ENCODE measurements around the gene ASCL4. TPM values are rescaled to one million over a fixed set of nuclear protein-coding genes. Genes with fewer than 3 reads are reported as not detected.
"Not testable (repeated sequence)": the region's sequence is repeated elsewhere in the genome, so short reads cannot be mapped to it uniquely, and the experiment has no call there.

ASCL4 gene
- polyA plus RNA-seq (ENCODE audit: insufficient read length), result not detected

- no peak for DNase-seq
Observed at GRCh38 chr12:107774349-107775029, at the start of gene ASCL4. Gene ASCL4, plus strand, starts transcription at chr12:107774704. Its CDS starts 515 bp downstream, at chr12:107775219.

- DNase-seq, result not testable (repeated sequence)
Observed at GRCh38 chr12:107727327-107727726, 47.2 kb upstream of the ASCL4 start.

- DNase-seq, result not testable (repeated sequence)
Observed at GRCh38 chr12:107727742-107728141, 46.8 kb upstream of the ASCL4 start.

GRCh38 chr12:107730618-107731341, 43.7 kb upstream of the ASCL4 start:
- DNase-seq, result no peak

GRCh38 chr12:107731366-107731765, 43.1 kb upstream of the ASCL4 start:
- DNase-seq, result no peak

- DNase-seq, result no peak
Observed at GRCh38 chr12:107732365-107732764, 42.1 kb upstream of the ASCL4 start.

GRCh38 chr12:107734139-107734538, 40.4 kb upstream of the ASCL4 start:
- DNase-seq, result no peak

GRCh38 chr12:107735763-107736162, 38.7 kb upstream of the ASCL4 start:
- no peak for DNase-seq

GRCh38 chr12:107736914-107737313, 37.6 kb upstream of the ASCL4 start:
- no peak for DNase-seq

- no peak for DNase-seq
Observed at GRCh38 chr12:107748472-107748871, 26.0 kb upstream of the ASCL4 start.

GRCh38 chr12:107749083-107749482, 25.4 kb upstream of the ASCL4 start:
- DNase-seq, result no peak

- DNase-seq, result no peak
Observed at GRCh38 chr12:107759410-107759809, 15.1 kb upstream of the ASCL4 start.

- DNase-seq, result no peak
Observed at GRCh38 chr12:107760207-107760808, 14.2 kb upstream of the ASCL4 start.

GRCh38 chr12:107760809-107761501, 13.5 kb upstream of the ASCL4 start, which contains the start of gene PRDM4:
Gene PRDM4, minus strand, starts transcription at chr12:107761137. Its CDS starts 622 bp downstream, at chr12:107760515.
- peak; percentile 97 for DNase-seq

GRCh38 chr12:107761502-107761904, 13.0 kb upstream of the ASCL4 start:
- no peak for DNase-seq

- no peak for DNase-seq
Observed at GRCh38 chr12:107762874-107763273, 11.6 kb upstream of the ASCL4 start.

- no peak for DNase-seq
Observed at GRCh38 chr12:107764626-107765025, 9.9 kb upstream of the ASCL4 start.

- no peak for DNase-seq
Observed at GRCh38 chr12:107765316-107765715, 9.2 kb upstream of the ASCL4 start.

GRCh38 chr12:107767466-107767865, 7.0 kb upstream of the ASCL4 start:
- no peak for DNase-seq

GRCh38 chr12:107775093-107775721, 703 bp downstream of the ASCL4 start:
- DNase-seq, result no peak

- no peak for DNase-seq
Observed at GRCh38 chr12:107776171-107776570, 1.7 kb downstream of the ASCL4 start.

GRCh38 chr12:107778383-107779025, 4.0 kb downstream of the ASCL4 start:
- DNase-seq, result no peak

All from hindlimb muscle (tissue), 1 donor.